ENCODE results near the gene ARL15. TPM values are rescaled to one million over a fixed set of nuclear protein-coding genes. Genes with fewer than 3 reads are reported as not detected.

ARL15 gene
- total and polyA plus RNA-seq, 2 donors (not counting 3 experiments of a cell fraction or from before 2014, with no cell fraction given) = 11.9 to 24.4 TPM

DNA sequence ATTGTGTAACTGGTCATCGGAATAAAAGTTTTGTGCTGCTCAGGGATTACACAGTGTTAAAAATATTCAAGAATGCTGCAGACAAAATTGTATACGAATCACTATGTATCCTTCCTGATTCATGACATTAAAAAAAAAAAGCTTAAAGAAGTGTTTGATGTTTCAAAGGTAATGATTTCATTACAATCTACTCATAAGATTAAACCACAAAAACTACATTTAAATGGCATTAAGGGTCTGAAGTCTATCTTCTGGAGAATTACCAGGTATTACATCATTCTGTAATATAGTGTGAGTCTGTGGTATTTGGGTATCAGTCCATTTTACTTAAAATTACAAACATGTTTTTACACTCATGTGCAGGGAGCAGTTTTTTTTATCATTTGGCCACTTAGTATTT lies 425.5 kb downstream of the ARL15 start:
- H3K27me3 ChIP-seq (ENCODE audit: control insufficient read depth in 2 of 2, insufficient read depth in 2 of 2, low read length in 2 of 2) = no peaks in the 10 kb centered on the region
- no peaks in the 10 kb centered on the region for H3K36me3 ChIP-seq (ENCODE audit: control insufficient read depth in 2 of 2, extremely low read depth in 1 of 2, insufficient read depth in 2 of 2, low read length in 2 of 2)
- H3K27ac ChIP-seq (ENCODE audit: insufficient read depth, low read depth, low read length) = no peak overlapping the region
- TF ChIP-seq EZH2 (IDR thresholded peaks at IDR 0.05; ENCODE audit: borderline replicate concordance, low read depth, low read length, severe bottlenecking) (no peak), GATA2 (IDR thresholded peaks at IDR 0.05; ENCODE audit: insufficient read depth, insufficient read length, low read depth, low read length) (no peak), MYC (IDR thresholded peaks at IDR 0.05; ENCODE audit: low read depth, low read length) (no peak), POLR2AphosphoS5 (IDR thresholded peaks at IDR 0.05; ENCODE audit: insufficient read depth, low read depth, low read length) (no peak), FOS (IDR thresholded peaks at IDR 0.05; ENCODE audit: borderline replicate concordance, insufficient read depth, low read length) (no peak), JUN (IDR thresholded peaks at IDR 0.05; ENCODE audit: borderline replicate concordance, insufficient read depth, insufficient read length, low read depth) (no peak)
- dilution Hi-C loops (cut with MboI; ENCODE audit: extremely low pct_ligation_motif_present, low sequenced_read_pairs) (no loop called here), intact Hi-C loops (cut with micrococcal nuclease) (no loop called here)
- H3K9me1 ChIP-seq (replicated peaks; ENCODE audit: control insufficient read depth, extremely low read depth, insufficient read depth, low read length) = no peaks in the 10 kb centered on the region
- H4K20me1 ChIP-seq (replicated peaks; ENCODE audit: control insufficient read depth, extremely low read depth, insufficient read depth, low read length) = no peaks in the 10 kb centered on the region
- CTCF ChIA-PET = interaction anchor here (1.4 kb wide), 2 partner anchors 13 to 24 kb away, joined by 3 read pairs; no protein-coding TSS in a partner anchor
- H3K4me1 ChIP-seq (ENCODE audit: control insufficient read depth, extremely low read depth, insufficient read depth, low read length) = no peaks in the 10 kb centered on the region
- FAIRE-seq = no peak
- H3K79me2 ChIP-seq (ENCODE audit: control insufficient read depth, insufficient read depth, low read length) = no peaks in the 10 kb centered on the region
- no peak overlapping the region for H3K9ac ChIP-seq (replicated peaks; ENCODE audit: extremely low read depth, insufficient read depth, low read length)
- no peak overlapping the region for H3K4me2 ChIP-seq (ENCODE audit: insufficient read depth, low read length)
- no peak overlapping the region for H3K4me3 ChIP-seq (replicated peaks in 1 of 3; ENCODE audit: insufficient read depth in 1 of 3, low read depth in 1 of 3, low read length in 3 of 3)
- POLR2A ChIA-PET = no interaction called here
- DNase-seq (ENCODE audit: low read depth, low spot score) = no peak
- no TSS peak for BruUV-seq (replicated peaks)
- H2AFZ ChIP-seq (ENCODE audit: low read depth, low read length) = no peak overlapping the region
- H3K9me3 ChIP-seq (replicated peaks; ENCODE audit: control insufficient read depth, insufficient read depth, low read length) = no peaks in the 10 kb centered on the region

DNA sequence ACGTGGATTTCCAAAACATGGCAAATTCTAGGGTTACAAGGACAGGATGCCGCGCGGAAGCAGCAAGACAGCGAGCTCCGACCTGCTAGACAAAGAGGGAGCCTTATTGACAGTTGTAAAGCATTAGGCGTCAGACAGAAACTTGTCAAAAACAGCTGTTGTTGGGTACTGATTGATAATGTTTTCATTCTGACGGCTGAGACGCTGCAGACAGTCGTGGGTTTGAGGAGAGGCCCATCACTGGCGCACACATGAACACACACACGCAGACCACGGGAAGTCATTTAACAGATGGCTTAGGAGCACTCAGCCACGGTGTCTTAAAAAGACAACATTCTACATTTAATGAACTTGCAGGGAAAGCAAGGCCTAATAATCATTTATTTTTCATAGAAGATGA lies 426.0 kb downstream of the ARL15 start:
- H4K20me1 ChIP-seq (replicated peaks; ENCODE audit: control insufficient read depth, extremely low read depth, insufficient read depth, low read length) = no peaks in the 10 kb centered on the region

More for the DNA sequence above, 426.0 kb downstream of the ARL15 start:
- CTCF ChIA-PET = interaction anchor here (1.4 kb wide), 2 partner anchors 12 to 23 kb away, joined by 3 read pairs; no protein-coding TSS in a partner anchor
- Histone ChIP-seq H3K9me3 (replicated peaks; ENCODE audit: control insufficient read depth, insufficient read depth, low read length) (no peaks in the 10 kb centered on the region), H2AFZ (ENCODE audit: low read depth, low read length) (no peak overlapping the region), H3K4me1 (ENCODE audit: control insufficient read depth, extremely low read depth, insufficient read depth, low read length) (no peaks in the 10 kb centered on the region), H3K27me3 (ENCODE audit: control insufficient read depth in 2 of 2, insufficient read depth in 2 of 2, low read length in 2 of 2) (no peaks in the 10 kb centered on the region), H3K79me2 (ENCODE audit: control insufficient read depth, insufficient read depth, low read length) (no peaks in the 10 kb centered on the region), H3K4me3 (replicated peaks in 1 of 3; ENCODE audit: insufficient read depth in 1 of 3, low read depth in 1 of 3, low read length in 3 of 3) (no peak overlapping the region), H3K4me2 (ENCODE audit: insufficient read depth, low read length) (no peak overlapping the region), H3K27ac (ENCODE audit: insufficient read depth, low read depth, low read length) (no peak overlapping the region), H3K9ac (replicated peaks; ENCODE audit: extremely low read depth, insufficient read depth, low read length) (no peak overlapping the region), H3K36me3 (ENCODE audit: control insufficient read depth in 2 of 2, extremely low read depth in 1 of 2, insufficient read depth in 2 of 2, low read length in 2 of 2) (no peaks in the 10 kb centered on the region), H3K9me1 (replicated peaks; ENCODE audit: control insufficient read depth, extremely low read depth, insufficient read depth, low read length) (no peaks in the 10 kb centered on the region)
- TF ChIP-seq MYC (IDR thresholded peaks at IDR 0.05; ENCODE audit: low read depth, low read length) (no peak), GATA2 (IDR thresholded peaks at IDR 0.05; ENCODE audit: insufficient read depth, insufficient read length, low read depth, low read length) (no peak), POLR2AphosphoS5 (IDR thresholded peaks at IDR 0.05; ENCODE audit: insufficient read depth, low read depth, low read length) (no peak), EZH2 (IDR thresholded peaks at IDR 0.05; ENCODE audit: borderline replicate concordance, low read depth, low read length, severe bottlenecking) (no peak), JUN (IDR thresholded peaks at IDR 0.05; ENCODE audit: borderline replicate concordance, insufficient read depth, insufficient read length, low read depth) (no peak), FOS (IDR thresholded peaks at IDR 0.05; ENCODE audit: borderline replicate concordance, insufficient read depth, low read length) (no peak)
- TF ChIP-seq, protein P1, sequence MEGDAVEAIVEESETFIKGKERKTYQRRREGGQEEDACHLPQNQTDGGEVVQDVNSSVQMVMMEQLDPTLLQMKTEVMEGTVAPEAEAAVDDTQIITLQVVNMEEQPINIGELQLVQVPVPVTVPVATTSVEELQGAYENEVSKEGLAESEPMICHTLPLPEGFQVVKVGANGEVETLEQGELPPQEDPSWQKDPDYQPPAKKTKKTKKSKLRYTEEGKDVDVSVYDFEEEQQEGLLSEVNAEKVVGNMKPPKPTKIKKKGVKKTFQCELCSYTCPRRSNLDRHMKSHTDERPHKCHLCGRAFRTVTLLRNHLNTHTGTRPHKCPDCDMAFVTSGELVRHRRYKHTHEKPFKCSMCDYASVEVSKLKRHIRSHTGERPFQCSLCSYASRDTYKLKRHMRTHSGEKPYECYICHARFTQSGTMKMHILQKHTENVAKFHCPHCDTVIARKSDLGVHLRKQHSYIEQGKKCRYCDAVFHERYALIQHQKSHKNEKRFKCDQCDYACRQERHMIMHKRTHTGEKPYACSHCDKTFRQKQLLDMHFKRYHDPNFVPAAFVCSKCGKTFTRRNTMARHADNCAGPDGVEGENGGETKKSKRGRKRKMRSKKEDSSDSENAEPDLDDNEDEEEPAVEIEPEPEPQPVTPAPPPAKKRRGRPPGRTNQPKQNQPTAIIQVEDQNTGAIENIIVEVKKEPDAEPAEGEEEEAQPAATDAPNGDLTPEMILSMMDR (IDR thresholded peaks at IDR 0.05; ENCODE audit: extremely low read depth in 1 of 2, insufficient read depth in 1 of 2, low read depth in 1 of 2, low read length in 2 of 2) = no peak
- TF ChIP-seq, protein P2, sequence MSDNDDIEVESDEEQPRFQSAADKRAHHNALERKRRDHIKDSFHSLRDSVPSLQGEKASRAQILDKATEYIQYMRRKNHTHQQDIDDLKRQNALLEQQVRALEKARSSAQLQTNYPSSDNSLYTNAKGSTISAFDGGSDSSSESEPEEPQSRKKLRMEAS (IDR thresholded peaks at IDR 0.05; ENCODE audit: insufficient read depth, insufficient read length) = no peak
- FAIRE-seq = no peak
- dilution Hi-C loops (cut with MboI; ENCODE audit: extremely low pct_ligation_motif_present, low sequenced_read_pairs) = no loop called here
- DNase-seq (ENCODE audit: low read depth, low spot score) = no peak
- POLR2A ChIA-PET = no interaction called here
- intact Hi-C loops (cut with micrococcal nuclease) = no loop called here
- no TSS peak for BruUV-seq (replicated peaks)

Measured in endothelial cell of umbilical vein (primary cell).